CD4-positive, alpha-beta memory T cell (primary cell): ENCODE data around the gene CMIP. TPM values are rescaled to one million over a fixed set of nuclear protein-coding genes. Genes with fewer than 3 reads are reported as not detected.

Experiments used
- CTCF ChIA-PET: fragments of 350-600 bp; sonication (Branson Sonifier 250); formaldehyde crosslinking; loops from one replicate; lab custom pipeline; 2021; ENCODE audit warnings: inconsistent platforms; ENCODE audit not compliant: partially characterized antibody; lab: Charles Lee
- POLR2A ChIA-PET: fragments of 350-600 bp; sonication (Branson Sonifier 250); formaldehyde crosslinking; loops from one replicate; lab custom pipeline; 2021; ENCODE audit not compliant: partially characterized antibody; lab: Charles Lee
- DNase-seq, 5 donors: peaks; one replicate each; pipeline versions ENCODE4 v3.0.0 to v3.0.0-alpha.2; 2020 to 2022; ENCODE audit warnings: mixed read lengths in 1 of 5
- H3K27ac ChIP-seq: one replicate; pipeline ENCODE4 v1.7.0; 2013; ENCODE audit warnings: low read depth, low read length
- H3K27me3 ChIP-seq: 2 replicates; pipeline ENCODE4 v1.7.0; 2013; ENCODE audit warnings: mild to moderate bottlenecking, low read length, moderate library complexity; ENCODE audit not compliant: insufficient read depth
- H3K36me3 ChIP-seq: 2 replicates; pipeline ENCODE4 v1.7.0; 2013; ENCODE audit warnings: mild to moderate bottlenecking, low read length, moderate library complexity; ENCODE audit not compliant: insufficient read depth
- H3K4me1 ChIP-seq: 2 replicates; pipeline ENCODE4 v1.7.0; 2013; ENCODE audit warnings: mild to moderate bottlenecking, low read length, moderate library complexity; ENCODE audit not compliant: insufficient read depth
- H3K4me3 ChIP-seq, 2 donors: one replicate each; pipeline ENCODE4 v1.7.0; 2013; ENCODE audit warnings: low read length in 2 of 2, mild to moderate bottlenecking in 1 of 2
- H3K9me3 ChIP-seq, 2 donors: one replicate each; pipeline ENCODE4 v1.7.0; 2013; ENCODE audit warnings: low read length in 2 of 2, control low read depth in 1 of 2; ENCODE audit not compliant: control insufficient read depth in 1 of 2
- H3K27ac Mint-ChIP-seq, 7 donors: one replicate each; pipeline ENCODE4 v1.8.0; 2020 to 2021; ENCODE audit warnings: mixed read lengths in 7 of 7, mild to moderate bottlenecking in 6 of 7, inconsistent platforms in 3 of 7, moderate library complexity in 3 of 7
- H3K27me3 Mint-ChIP-seq, 2 donors: one replicate each; pipeline ENCODE4 v1.8.0; 2020 to 2021; ENCODE audit warnings: mixed read lengths in 2 of 2
- H3K36me3 Mint-ChIP-seq, 2 donors: one replicate each; pipeline ENCODE4 v1.8.0; 2020 to 2021; ENCODE audit warnings: mixed read lengths in 2 of 2, inconsistent platforms in 1 of 2, mild to moderate bottlenecking in 1 of 2
- H3K4me1 Mint-ChIP-seq, 4 donors: one replicate each; pipeline ENCODE4 v1.8.0; 2020 to 2021; ENCODE audit warnings: mixed read lengths in 4 of 4, mild to moderate bottlenecking in 1 of 4
- H3K4me3 Mint-ChIP-seq, 8 donors: one replicate each; pipeline ENCODE4 v1.8.0; 2020 to 2021; ENCODE audit warnings: mixed read lengths in 8 of 8, mild to moderate bottlenecking in 7 of 8, moderate library complexity in 6 of 8, inconsistent platforms in 3 of 8
- H3K9me3 Mint-ChIP-seq, 8 donors: one replicate each; pipeline ENCODE4 v1.8.0; 2020 to 2021; ENCODE audit warnings: mixed read lengths in 8 of 8, mild to moderate bottlenecking in 5 of 8, inconsistent platforms in 3 of 8, moderate library complexity in 1 of 8
- intact Hi-C: fragments of 100-400 bp; cut with micrococcal nuclease; formaldehyde crosslinking; loops from one replicate; pipeline ENCODE4 v1.15.1; 2023
- polyA plus RNA-seq, 2 donors: library from polyadenylated mRNA; unstranded; fragments of 300-500 nt; fragmentation: Illumina TruSeq; gene quantifications; one replicate each; pipeline ENCODE4 v1.2.3, GENCODE V29; 2021
- total RNA-seq, 2 experiments: library from RNA; stranded (reverse); gene quantifications; one replicate each; pipeline ENCODE4 v1.2.3, GENCODE V29; 2021

CMIP gene
- total and polyA plus RNA-seq, 4 experiments from 2014 or later: 0.84 to 36.4 (median 33.2) TPM; not detected in 1

DNA sequence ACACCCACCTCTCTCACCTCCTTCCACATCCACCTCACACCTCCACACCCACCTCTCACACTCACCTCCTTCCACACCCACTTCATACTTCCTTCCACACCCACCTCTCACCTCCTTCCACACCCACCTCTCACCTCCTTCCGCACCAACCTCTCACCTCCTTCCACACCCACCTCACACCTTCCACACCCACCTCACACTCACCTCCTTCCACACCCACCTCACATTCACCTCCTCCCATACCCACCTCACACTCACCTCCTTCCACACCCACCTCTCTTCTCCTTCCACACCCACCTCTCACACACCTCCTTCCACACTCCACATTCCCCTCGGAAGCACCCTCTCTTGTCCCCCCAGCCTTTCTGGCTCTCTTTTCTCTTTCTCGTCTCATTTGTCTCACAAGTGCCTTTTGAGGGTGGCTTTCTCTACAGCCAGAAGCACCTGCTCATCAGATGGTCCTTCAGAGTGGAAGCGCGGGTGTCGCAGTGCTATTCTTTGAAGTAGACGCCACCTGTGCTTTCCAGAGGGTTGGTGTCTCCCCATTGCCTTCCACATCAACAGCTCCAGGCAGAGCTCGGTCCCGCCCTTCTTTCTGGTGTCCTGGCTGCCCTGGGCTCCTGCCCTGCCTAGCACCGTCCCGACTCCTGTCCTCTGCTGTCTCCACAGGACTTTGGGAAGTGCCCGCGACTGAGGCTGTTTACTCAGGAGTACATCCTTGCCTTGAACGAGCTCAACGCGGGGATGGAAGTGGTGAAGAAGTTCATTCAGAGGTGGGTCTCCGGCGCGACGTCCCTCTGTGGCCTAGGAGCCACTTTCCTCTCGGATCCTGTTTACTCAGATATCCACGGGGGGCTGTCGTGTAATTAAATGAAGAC, 225.1 kb downstream of the CMIP start:
- peaks cover 0 to 5% (median 0%) of the 10 kb centered on the region in 8 donors for H3K9me3 Mint-ChIP-seq
- H3K27ac Mint-ChIP-seq: peak overlapping the region; percentile 11 to 89 (median 75)
- peaks cover 0 to 7% (median under 1%) of the 10 kb centered on the region in 4 donors for H3K4me1 Mint-ChIP-seq

GRCh38 chr16:81671738-81672597, 227.4 kb downstream of the CMIP start:
- H3K36me3 ChIP-seq: peaks cover 24% of the 10 kb centered on the region
- no peak overlapping the region for H3K4me3 Mint-ChIP-seq
- H3K4me3 ChIP-seq: no peak overlapping the region
- peaks cover 33 to 46% of the 10 kb centered on the region in 2 donors for H3K36me3 Mint-ChIP-seq
- no peaks in the 10 kb centered on the region for H3K4me1 ChIP-seq
- intact Hi-C loops: no loop called here
- no peaks in the 10 kb centered on the region for H3K27me3 Mint-ChIP-seq
- no peaks in the 10 kb centered on the region for H3K27me3 ChIP-seq
- no peak overlapping the region for H3K27ac ChIP-seq
- H3K27ac Mint-ChIP-seq: peak overlapping the region in 4 of 7 donors; percentile 15 to 66 (median 36)
- H3K4me1 Mint-ChIP-seq: peaks cover 0 to 5% (median 2%) of the 10 kb centered on the region in 4 donors
- H3K9me3 ChIP-seq: no peaks in the 10 kb centered on the region
- peaks cover 0 to 3% (median 0%) of the 10 kb centered on the region in 8 donors for H3K9me3 Mint-ChIP-seq
- ChIA-PET CTCF (no interaction called here), POLR2A (no interaction called here)
- DNase-seq: no peak

More for the DNA sequence above, 225.1 kb downstream of the CMIP start:
- no peaks in the 10 kb centered on the region for H3K4me1 ChIP-seq
- peaks cover 16% of the 10 kb centered on the region for H3K36me3 ChIP-seq
- intact Hi-C loops: no loop called here
- H3K4me3 ChIP-seq: no peak overlapping the region
- no peaks in the 10 kb centered on the region for H3K9me3 ChIP-seq
- no peak overlapping the region for H3K4me3 Mint-ChIP-seq
- peaks cover 49 to 51% of the 10 kb centered on the region in 2 donors for H3K36me3 Mint-ChIP-seq
- POLR2A ChIA-PET: no interaction called here
- DNase-seq: no peak
- H3K27me3 ChIP-seq: no peaks in the 10 kb centered on the region
- CTCF ChIA-PET: no interaction called here
- no peaks in the 10 kb centered on the region for H3K27me3 Mint-ChIP-seq
- no peak overlapping the region for H3K27ac ChIP-seq

DNA sequence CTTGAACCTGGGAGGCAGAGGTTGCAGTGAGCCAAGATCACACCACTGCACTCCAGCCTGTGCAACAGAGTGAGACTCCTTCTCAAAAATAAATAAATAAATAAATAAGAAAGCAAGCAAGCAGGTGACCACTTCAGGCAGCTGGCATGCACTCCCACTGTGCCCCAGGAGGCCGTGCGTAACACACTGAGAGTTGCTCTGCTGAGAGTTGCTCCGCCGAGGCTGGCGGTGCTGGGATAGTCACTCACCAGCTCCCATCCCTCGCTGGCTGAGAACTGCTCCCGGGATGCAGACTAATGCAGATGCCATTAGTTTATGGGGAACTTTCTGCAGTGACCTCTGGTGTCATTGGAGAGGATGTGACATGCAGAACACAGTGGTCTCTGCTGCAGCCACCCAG, 228.8 kb downstream of the CMIP start:
- Histone ChIP-seq H3K27ac (no peak overlapping the region), H3K4me1 (no peaks in the 10 kb centered on the region), H3K9me3 (no peaks in the 10 kb centered on the region), H3K27me3 (no peaks in the 10 kb centered on the region), H3K4me3 (no peak overlapping the region), H3K36me3 (peaks cover 24% of the 10 kb centered on the region)
- Mint-ChIP-seq H3K4me1 (peaks cover 0 to 9% (median 4%) of the 10 kb centered on the region in 4 donors), H3K9me3 (peaks cover 0 to 2% (median 0%) of the 10 kb centered on the region in 8 donors), H3K27me3 (no peaks in the 10 kb centered on the region), H3K27ac (peak overlapping the region in 2 of 7 donors; percentile 46 to 57), H3K4me3 (no peak overlapping the region), H3K36me3 (peaks cover 33 to 49% of the 10 kb centered on the region in 2 donors)
- intact Hi-C loops: no loop called here
- ChIA-PET CTCF (no interaction called here), POLR2A (no interaction called here)
- DNase-seq: no peak

GRCh38 chr16:81675662-81676061, 231.1 kb downstream of the CMIP start:
- no peaks in the 10 kb centered on the region for H3K4me1 ChIP-seq
- ChIA-PET CTCF (no interaction called here), POLR2A (no interaction called here)
- no peaks in the 10 kb centered on the region for H3K9me3 ChIP-seq
- H3K4me3 Mint-ChIP-seq: no peak overlapping the region
- H3K27me3 ChIP-seq: no peaks in the 10 kb centered on the region
- no peak for DNase-seq
- H3K36me3 ChIP-seq: peaks cover 30% of the 10 kb centered on the region
- H3K4me3 ChIP-seq: no peak overlapping the region
- H3K27me3 Mint-ChIP-seq: no peaks in the 10 kb centered on the region
- H3K36me3 Mint-ChIP-seq: peaks cover 37 to 52% of the 10 kb centered on the region in 2 donors
- H3K4me1 Mint-ChIP-seq: peaks cover 3 to 13% (median 10%) of the 10 kb centered on the region in 4 donors
- H3K9me3 Mint-ChIP-seq: no peaks in the 10 kb centered on the region
- peak overlapping the region in 2 of 7 donors; percentile 55 to 83 for H3K27ac Mint-ChIP-seq
- no peak overlapping the region for H3K27ac ChIP-seq
- intact Hi-C loops: no loop called here

GRCh38 chr16:81676066-81676882, 231.7 kb downstream of the CMIP start:
- DNase-seq: no peak
- no peaks in the 10 kb centered on the region for H3K27me3 ChIP-seq
- H3K36me3 Mint-ChIP-seq: peaks cover 39 to 52% of the 10 kb centered on the region in 2 donors
- peak overlapping the region in 1 of 7 donors; percentile 44 for H3K27ac Mint-ChIP-seq
- H3K4me1 Mint-ChIP-seq: peaks cover 3 to 13% (median 10%) of the 10 kb centered on the region in 4 donors
- H3K9me3 Mint-ChIP-seq: no peaks in the 10 kb centered on the region
- POLR2A ChIA-PET: no interaction called here
- no peak overlapping the region for H3K27ac ChIP-seq
- H3K4me3 Mint-ChIP-seq: no peak overlapping the region
- no peaks in the 10 kb centered on the region for H3K4me1 ChIP-seq
- H3K4me3 ChIP-seq: no peak overlapping the region
- CTCF ChIA-PET: no interaction called here
- no peaks in the 10 kb centered on the region for H3K27me3 Mint-ChIP-seq
- intact Hi-C loops: no loop called here
- H3K36me3 ChIP-seq: peaks cover 34% of the 10 kb centered on the region
- H3K9me3 ChIP-seq: no peaks in the 10 kb centered on the region

- intact Hi-C loops: no loop called here
- Mint-ChIP-seq H3K36me3 (peaks cover 44 to 55% of the 10 kb centered on the region in 2 donors), H3K4me1 (peaks cover 3 to 13% (median 10%) of the 10 kb centered on the region in 4 donors), H3K27me3 (no peaks in the 10 kb centered on the region), H3K4me3 (no peak overlapping the region), H3K9me3 (no peaks in the 10 kb centered on the region), H3K27ac (peak overlapping the region in 4 of 7 donors; percentile 19 to 80 (median 76))
- Histone ChIP-seq H3K36me3 (peaks cover 29% of the 10 kb centered on the region), H3K27me3 (no peaks in the 10 kb centered on the region), H3K4me1 (no peaks in the 10 kb centered on the region), H3K9me3 (no peaks in the 10 kb centered on the region), H3K27ac (no peak overlapping the region), H3K4me3 (no peak overlapping the region)
- CTCF ChIA-PET: no interaction called here
- POLR2A ChIA-PET: no interaction called here
- DNase-seq: no peak
Observed at GRCh38 chr16:81676883-81677737, 232.5 kb downstream of the CMIP start.
